ENCODE results near the gene EIF4G3.

The EIF4G3 gene

DNA sequence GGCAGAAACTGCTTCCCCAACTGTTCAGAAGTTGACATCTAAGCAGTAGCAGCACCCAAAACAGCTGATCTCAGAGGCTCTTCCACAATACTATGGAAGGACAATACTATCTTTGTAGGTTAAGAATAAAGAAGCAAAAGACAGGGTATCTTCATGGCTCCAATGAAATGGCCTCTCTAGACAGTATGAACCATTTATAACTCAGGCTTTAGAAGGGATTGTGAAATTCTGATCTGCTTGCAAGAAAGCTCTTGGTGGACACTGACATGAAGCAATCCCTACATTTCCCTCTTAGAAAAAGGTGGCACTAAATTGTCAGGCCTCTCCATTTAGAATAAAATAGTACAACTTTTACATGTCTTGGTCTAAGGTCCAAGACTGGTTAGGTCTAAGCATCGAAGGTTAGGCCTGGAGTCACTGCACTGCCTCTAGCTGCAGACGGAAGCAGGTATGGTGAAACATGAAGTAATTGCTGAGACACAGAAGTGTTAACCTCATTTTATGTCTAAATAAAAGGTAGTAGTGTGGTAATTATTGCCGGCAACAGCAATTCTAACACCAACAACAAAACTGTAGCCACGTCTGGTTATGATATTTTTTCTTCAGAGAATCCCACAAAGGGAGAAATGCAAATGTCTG lies 339.0 kb downstream of the EIF4G3 start:
- no peak for DNase-seq (ENCODE audit: low read depth, low spot score)
- Histone ChIP-seq H3K9me3 (ENCODE audit: low read depth, low read length) (no peaks in the 10 kb centered on the region), H3K9ac (ENCODE audit: insufficient read length) (no peak overlapping the region), H3K36me3 (ENCODE audit: insufficient read depth, low read length) (peaks cover 39% of the 10 kb centered on the region), H3K4me3 (no peak overlapping the region), H3K27ac (no peak overlapping the region)
- TF ChIP-seq POLR2AphosphoS5 (IDR thresholded peaks at IDR 0.05; ENCODE audit: borderline replicate concordance, low read depth, low read length) (no peak), EZH2 (IDR thresholded peaks at IDR 0.05) (no peak), FOXP2 (optimal IDR thresholded peaks at IDR 0.05; ENCODE audit: control extremely low read depth, extremely low read length, insufficient read depth) (no peak)

GRCh38 chr1:20836230-20836629 lies 340.5 kb downstream of the EIF4G3 start:
- Histone ChIP-seq H3K36me3 (ENCODE audit: insufficient read depth, low read length) (peaks cover 39% of the 10 kb centered on the region), H3K4me3 (no peak overlapping the region), H3K9me3 (ENCODE audit: low read depth, low read length) (no peaks in the 10 kb centered on the region), H3K9ac (ENCODE audit: insufficient read length) (no peak overlapping the region), H3K27ac (no peak overlapping the region)
- no peak for DNase-seq (ENCODE audit: low read depth, low spot score)
- TF ChIP-seq FOXP2 (optimal IDR thresholded peaks at IDR 0.05; ENCODE audit: control extremely low read depth, extremely low read length, insufficient read depth): no peak
- no peak for TF ChIP-seq POLR2AphosphoS5 (IDR thresholded peaks at IDR 0.05; ENCODE audit: borderline replicate concordance, low read depth, low read length)
- TF ChIP-seq EZH2 (IDR thresholded peaks at IDR 0.05): no peak

DNA sequence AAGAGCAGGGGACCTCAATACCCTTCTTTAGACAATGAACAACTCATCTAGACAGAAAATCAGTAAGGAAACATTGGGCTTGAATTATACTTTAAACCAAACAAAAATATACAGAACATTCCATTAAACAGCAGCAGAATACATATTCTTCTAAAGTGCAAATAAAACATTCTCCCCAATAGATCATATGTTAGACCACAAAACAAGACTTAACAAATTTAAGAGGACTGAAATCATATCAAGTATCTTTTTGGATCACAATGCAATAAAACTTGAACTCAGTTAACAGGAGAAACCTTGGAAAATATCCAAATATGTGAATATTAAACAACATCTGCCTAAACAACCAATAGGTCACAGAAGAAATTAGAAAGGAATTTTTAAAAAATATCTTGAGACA lies 341.9 kb downstream of the EIF4G3 start:
- H3K9me3 ChIP-seq (ENCODE audit: low read depth, low read length): no peaks in the 10 kb centered on the region
- H3K36me3 ChIP-seq (ENCODE audit: insufficient read depth, low read length): peaks cover 30% of the 10 kb centered on the region
- no peak overlapping the region for H3K9ac ChIP-seq (ENCODE audit: insufficient read length)
- TF ChIP-seq POLR2AphosphoS5 (IDR thresholded peaks at IDR 0.05; ENCODE audit: borderline replicate concordance, low read depth, low read length): no peak
- no peak for TF ChIP-seq EZH2 (IDR thresholded peaks at IDR 0.05)
- no peak for TF ChIP-seq FOXP2 (optimal IDR thresholded peaks at IDR 0.05; ENCODE audit: control extremely low read depth, extremely low read length, insufficient read depth)
- no peak for DNase-seq (ENCODE audit: low read depth, low spot score)
- H3K27ac ChIP-seq: no peak overlapping the region
- no peak overlapping the region for H3K4me3 ChIP-seq

GRCh38 chr1:20834192-20834591 lies 342.5 kb downstream of the EIF4G3 start:
- Histone ChIP-seq H3K27ac (no peak overlapping the region), H3K36me3 (ENCODE audit: insufficient read depth, low read length) (peaks cover 33% of the 10 kb centered on the region), H3K9me3 (ENCODE audit: low read depth, low read length) (no peaks in the 10 kb centered on the region), H3K4me3 (no peak overlapping the region), H3K9ac (ENCODE audit: insufficient read length) (no peak overlapping the region)
- no peak for TF ChIP-seq EZH2 (IDR thresholded peaks at IDR 0.05)
- no peak for TF ChIP-seq POLR2AphosphoS5 (IDR thresholded peaks at IDR 0.05; ENCODE audit: borderline replicate concordance, low read depth, low read length)
- no peak for TF ChIP-seq FOXP2 (optimal IDR thresholded peaks at IDR 0.05; ENCODE audit: control extremely low read depth, extremely low read length, insufficient read depth)
- no peak for DNase-seq (ENCODE audit: low read depth, low spot score)

GRCh38 chr1:20830378-20830777 lies 346.3 kb downstream of the EIF4G3 start:
- no peak for DNase-seq (ENCODE audit: low read depth, low spot score)
- H3K36me3 ChIP-seq (ENCODE audit: insufficient read depth, low read length): peaks cover 38% of the 10 kb centered on the region
- TF ChIP-seq EZH2 (IDR thresholded peaks at IDR 0.05) (no peak), POLR2AphosphoS5 (IDR thresholded peaks at IDR 0.05; ENCODE audit: borderline replicate concordance, low read depth, low read length) (no peak), FOXP2 (optimal IDR thresholded peaks at IDR 0.05; ENCODE audit: control extremely low read depth, extremely low read length, insufficient read depth) (no peak)

GRCh38 chr1:20829946-20830345 lies 346.8 kb downstream of the EIF4G3 start:
- no peak overlapping the region for H3K27ac ChIP-seq
- no peak for TF ChIP-seq POLR2AphosphoS5 (IDR thresholded peaks at IDR 0.05; ENCODE audit: borderline replicate concordance, low read depth, low read length)
- TF ChIP-seq FOXP2 (optimal IDR thresholded peaks at IDR 0.05; ENCODE audit: control extremely low read depth, extremely low read length, insufficient read depth): no peak
- no peak for TF ChIP-seq EZH2 (IDR thresholded peaks at IDR 0.05)
- H3K9me3 ChIP-seq (ENCODE audit: low read depth, low read length): no peaks in the 10 kb centered on the region
- H3K36me3 ChIP-seq (ENCODE audit: insufficient read depth, low read length): peaks cover 42% of the 10 kb centered on the region
- H3K9ac ChIP-seq (ENCODE audit: insufficient read length): no peak overlapping the region
- no peak for DNase-seq (ENCODE audit: low read depth, low spot score)
- no peak overlapping the region for H3K4me3 ChIP-seq

More at GRCh38 chr1:20830378-20830777, 346.3 kb downstream of the EIF4G3 start:
- Histone ChIP-seq H3K4me3 (no peak overlapping the region), H3K27ac (no peak overlapping the region), H3K9me3 (ENCODE audit: low read depth, low read length) (no peaks in the 10 kb centered on the region), H3K9ac (ENCODE audit: insufficient read length) (no peak overlapping the region)

- Histone ChIP-seq H3K9ac (ENCODE audit: insufficient read length) (no peak overlapping the region), H3K27ac (no peak overlapping the region), H3K4me3 (no peak overlapping the region), H3K36me3 (ENCODE audit: insufficient read depth, low read length) (peaks cover 42% of the 10 kb centered on the region), H3K9me3 (ENCODE audit: low read depth, low read length) (no peaks in the 10 kb centered on the region)
- no peak for DNase-seq (ENCODE audit: low read depth, low spot score)
- TF ChIP-seq EZH2 (IDR thresholded peaks at IDR 0.05) (no peak), POLR2AphosphoS5 (IDR thresholded peaks at IDR 0.05; ENCODE audit: borderline replicate concordance, low read depth, low read length) (no peak), FOXP2 (optimal IDR thresholded peaks at IDR 0.05; ENCODE audit: control extremely low read depth, extremely low read length, insufficient read depth) (no peak)
Observed at GRCh38 chr1:20829531-20829930, 347.2 kb downstream of the EIF4G3 start.

- TF ChIP-seq FOXP2 (optimal IDR thresholded peaks at IDR 0.05; ENCODE audit: control extremely low read depth, extremely low read length, insufficient read depth) (no peak), POLR2AphosphoS5 (IDR thresholded peaks at IDR 0.05; ENCODE audit: borderline replicate concordance, low read depth, low read length) (no peak), EZH2 (IDR thresholded peaks at IDR 0.05) (no peak)
- Histone ChIP-seq H3K4me3 (no peak overlapping the region), H3K27ac (no peak overlapping the region), H3K36me3 (ENCODE audit: insufficient read depth, low read length) (peaks cover 40% of the 10 kb centered on the region), H3K9me3 (ENCODE audit: low read depth, low read length) (no peaks in the 10 kb centered on the region), H3K9ac (ENCODE audit: insufficient read length) (no peak overlapping the region)
- no peak for DNase-seq (ENCODE audit: low read depth, low spot score)
Observed at GRCh38 chr1:20823845-20824244, 352.9 kb downstream of the EIF4G3 start.

GRCh38 chr1:20821466-20821865 lies 355.2 kb downstream of the EIF4G3 start:
- no peak for TF ChIP-seq EZH2 (IDR thresholded peaks at IDR 0.05)
- TF ChIP-seq FOXP2 (optimal IDR thresholded peaks at IDR 0.05; ENCODE audit: control extremely low read depth, extremely low read length, insufficient read depth): no peak
- no peak for TF ChIP-seq POLR2AphosphoS5 (IDR thresholded peaks at IDR 0.05; ENCODE audit: borderline replicate concordance, low read depth, low read length)
- no peaks in the 10 kb centered on the region for H3K9me3 ChIP-seq (ENCODE audit: low read depth, low read length)
- no peak overlapping the region for H3K9ac ChIP-seq (ENCODE audit: insufficient read length)
- no peak overlapping the region for H3K4me3 ChIP-seq
- H3K36me3 ChIP-seq (ENCODE audit: insufficient read depth, low read length): peaks cover 27% of the 10 kb centered on the region
- DNase-seq (ENCODE audit: low read depth, low spot score): no peak
- no peak overlapping the region for H3K27ac ChIP-seq

Measured in SK-N-MC (cell line).